ENCODE results near the gene NDUFA11. TPM values are rescaled to one million over a fixed set of nuclear protein-coding genes. Genes with fewer than 3 reads are reported as not detected.

NDUFA11 gene
- total and polyA plus RNA-seq, 7 donors = 242 to 450 (median 395) TPM

DNA sequence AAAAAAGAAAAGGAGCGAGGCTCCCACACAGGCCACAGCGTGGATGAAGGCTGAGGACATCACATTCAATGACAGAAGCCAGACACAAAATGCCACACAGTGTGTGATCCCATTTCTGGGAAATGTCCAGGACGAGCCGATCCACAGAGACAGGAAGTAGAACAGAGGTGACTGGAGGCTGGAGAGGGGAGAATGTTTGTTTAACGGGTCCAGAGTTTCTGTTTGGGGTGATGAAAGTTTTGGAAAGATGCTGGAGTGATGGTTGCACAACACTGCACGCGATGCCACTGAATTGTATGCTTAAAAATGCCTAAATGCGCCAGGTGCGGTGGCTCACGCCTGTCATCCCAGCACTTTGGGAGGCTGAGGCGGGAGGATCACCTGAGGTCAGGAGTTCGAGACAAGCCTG is 32.6 kb downstream of the NDUFA11 start:
- 79 to 80% methylated on average over 12 of the region's 12 CpGs for WGBS, 2 donors
- H3K4me1 ChIP-seq = peaks cover 0 to 15% (median 7%) of the 10 kb centered on the region in 4 donors
- no peaks in the 10 kb centered on the region for H3K27me3 ChIP-seq
- no peaks in the 10 kb centered on the region for H3K9me3 ChIP-seq
- no peaks in the 10 kb centered on the region for H3K36me3 ChIP-seq
- H3K4me3 ChIP-seq = no peak overlapping the region
- intact Hi-C loops (cut with DNase I) = no loop called here
- H3K27ac ChIP-seq = peak overlapping the region in 2 of 4 donors; percentile 57 to 60
- DNase-seq = no peak
- TF ChIP-seq EP300 (IDR thresholded peaks at IDR 0.05) (no peak), POLR2AphosphoS5 (IDR thresholded peaks at IDR 0.05) (peak; percentile 51 to 80 (median 60)), POLR2A (IDR thresholded peaks at IDR 0.05) (no peak)
- TF ChIP-seq, protein P1, sequence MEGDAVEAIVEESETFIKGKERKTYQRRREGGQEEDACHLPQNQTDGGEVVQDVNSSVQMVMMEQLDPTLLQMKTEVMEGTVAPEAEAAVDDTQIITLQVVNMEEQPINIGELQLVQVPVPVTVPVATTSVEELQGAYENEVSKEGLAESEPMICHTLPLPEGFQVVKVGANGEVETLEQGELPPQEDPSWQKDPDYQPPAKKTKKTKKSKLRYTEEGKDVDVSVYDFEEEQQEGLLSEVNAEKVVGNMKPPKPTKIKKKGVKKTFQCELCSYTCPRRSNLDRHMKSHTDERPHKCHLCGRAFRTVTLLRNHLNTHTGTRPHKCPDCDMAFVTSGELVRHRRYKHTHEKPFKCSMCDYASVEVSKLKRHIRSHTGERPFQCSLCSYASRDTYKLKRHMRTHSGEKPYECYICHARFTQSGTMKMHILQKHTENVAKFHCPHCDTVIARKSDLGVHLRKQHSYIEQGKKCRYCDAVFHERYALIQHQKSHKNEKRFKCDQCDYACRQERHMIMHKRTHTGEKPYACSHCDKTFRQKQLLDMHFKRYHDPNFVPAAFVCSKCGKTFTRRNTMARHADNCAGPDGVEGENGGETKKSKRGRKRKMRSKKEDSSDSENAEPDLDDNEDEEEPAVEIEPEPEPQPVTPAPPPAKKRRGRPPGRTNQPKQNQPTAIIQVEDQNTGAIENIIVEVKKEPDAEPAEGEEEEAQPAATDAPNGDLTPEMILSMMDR (IDR thresholded peaks at IDR 0.05) = no peak

DNA sequence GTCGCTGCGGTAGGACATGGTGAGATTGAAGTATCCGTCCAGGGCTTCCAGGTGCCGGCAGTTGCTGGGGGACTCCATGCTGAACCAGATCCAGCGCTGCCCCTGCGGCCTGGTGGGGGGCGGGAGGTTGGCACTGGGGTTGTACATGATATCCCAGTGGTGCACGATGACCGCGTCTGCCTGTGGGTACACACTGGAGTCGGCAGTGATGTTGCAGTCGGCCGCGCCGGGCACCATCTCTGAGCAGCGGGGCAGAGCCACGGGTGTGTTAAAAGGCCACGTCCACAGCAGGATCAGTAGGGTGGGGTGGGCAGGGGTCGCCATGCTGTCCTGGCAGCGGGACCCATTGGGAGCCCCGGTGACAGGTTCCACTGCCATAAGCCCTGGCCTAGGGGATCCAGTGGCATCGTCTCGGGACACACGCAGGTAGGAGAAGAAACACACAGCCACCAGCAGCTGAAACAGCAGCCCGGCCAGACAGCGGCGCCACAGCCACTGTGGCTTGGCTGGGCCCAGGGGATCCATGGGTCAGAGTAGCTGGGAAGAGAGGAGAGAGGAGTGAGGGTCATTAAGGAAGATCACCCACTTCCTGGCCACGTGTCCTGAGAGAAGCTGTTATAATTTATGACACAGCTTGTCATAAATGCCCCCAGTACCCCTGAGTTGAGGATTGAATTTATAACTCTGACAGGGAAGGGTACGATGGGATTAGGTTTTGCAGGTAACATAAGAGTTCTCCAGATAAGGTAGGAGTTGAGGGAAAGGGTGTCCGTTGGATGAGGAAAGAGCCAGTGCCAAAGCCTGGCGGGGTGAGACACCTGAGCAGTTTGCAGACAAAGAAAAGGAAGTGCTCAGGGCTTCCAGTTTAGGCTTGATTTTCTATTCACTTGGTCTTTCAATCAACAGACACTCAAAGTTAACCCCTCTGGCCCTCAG is 36.1 kb downstream of the NDUFA11 start:
- WGBS, 2 donors = 88% methylated on average over 31 of the region's 31 CpGs
- Histone ChIP-seq H3K4me3 (no peak overlapping the region), H3K4me1 (peaks cover 0 to 12% (median 4%) of the 10 kb centered on the region in 4 donors), H3K36me3 (no peaks in the 10 kb centered on the region), H3K9me3 (no peaks in the 10 kb centered on the region), H3K27me3 (no peaks in the 10 kb centered on the region), H3K27ac (no peak overlapping the region)
- intact Hi-C loops (cut with DNase I) = no loop called here
- TF ChIP-seq POLR2AphosphoS5 (IDR thresholded peaks at IDR 0.05) = no peak
- TF ChIP-seq EP300 (IDR thresholded peaks at IDR 0.05) = no peak
- no peak for TF ChIP-seq POLR2A (IDR thresholded peaks at IDR 0.05)
- TF ChIP-seq, protein P1 (IDR thresholded peaks at IDR 0.05) = no peak
- DNase-seq = no peak

DNA sequence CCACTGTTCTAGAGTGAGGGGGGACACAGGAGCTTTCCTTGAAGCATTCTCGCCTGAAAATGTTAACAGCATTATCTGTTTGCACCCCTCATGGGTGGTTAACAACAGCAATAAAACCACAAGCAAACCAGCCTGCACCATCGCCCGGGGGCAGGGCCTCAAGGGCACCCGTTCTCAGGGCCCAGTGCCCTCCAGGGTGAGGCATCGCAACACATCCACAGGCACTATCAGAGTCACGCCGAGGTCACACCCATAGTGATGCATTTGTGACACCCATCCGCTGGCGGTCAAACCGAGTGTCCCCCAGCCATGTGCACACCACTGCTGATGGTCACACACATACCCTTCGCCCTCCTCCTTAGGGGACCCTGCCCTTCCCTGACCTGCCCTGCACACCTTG is 37.8 kb downstream of the NDUFA11 start:
- H3K4me3 ChIP-seq = no peak overlapping the region
- no peak for DNase-seq
- intact Hi-C loops (cut with DNase I) = no loop called here
- H3K9me3 ChIP-seq = no peaks in the 10 kb centered on the region
- H3K36me3 ChIP-seq = no peaks in the 10 kb centered on the region
- peaks cover 0 to 1% (median under 1%) of the 10 kb centered on the region in 4 donors for H3K4me1 ChIP-seq
- TF ChIP-seq POLR2AphosphoS5 (IDR thresholded peaks at IDR 0.05) (no peak), EP300 (IDR thresholded peaks at IDR 0.05) (no peak), POLR2A (IDR thresholded peaks at IDR 0.05) (no peak)
- WGBS, 2 donors = 71 to 80% methylated on average over 11 of the region's 11 CpGs
- H3K27ac ChIP-seq = no peak overlapping the region
- H3K27me3 ChIP-seq = no peaks in the 10 kb centered on the region

DNA sequence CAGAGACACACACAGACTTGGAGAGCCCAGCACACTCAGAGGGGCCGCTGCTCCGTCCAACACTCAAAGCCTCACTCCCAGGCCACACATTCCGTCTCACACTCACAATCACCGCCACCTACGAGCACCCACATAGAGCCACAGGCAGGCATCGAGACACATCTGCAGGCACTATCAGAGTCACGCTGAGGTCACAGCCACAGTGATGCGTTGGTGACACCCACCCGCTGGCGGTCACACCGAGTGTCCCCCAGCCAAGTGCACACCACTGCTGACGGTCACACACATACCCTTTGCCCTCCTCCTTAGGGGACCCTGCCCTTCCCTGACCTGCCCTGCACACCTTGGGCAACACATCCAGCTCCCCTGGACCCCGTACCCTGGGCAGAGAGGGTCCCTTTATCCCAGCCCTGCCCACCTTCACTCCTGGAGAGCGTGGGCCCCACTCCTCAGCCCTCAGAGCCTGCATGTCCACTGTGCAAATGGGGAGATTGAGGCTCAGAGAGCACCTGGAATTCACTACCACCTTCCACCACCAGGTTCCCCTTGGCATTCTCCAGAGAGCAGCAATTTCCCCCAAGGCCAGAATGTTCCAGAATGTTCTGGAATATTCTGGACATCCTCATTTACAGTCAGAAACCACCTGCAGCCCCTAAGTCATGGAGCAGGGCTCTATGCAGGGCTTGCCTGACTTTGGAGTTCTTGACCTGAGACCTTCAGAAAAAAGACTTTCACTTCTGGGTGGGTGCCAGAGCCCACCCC is 38.7 kb downstream of the NDUFA11 start:
- H3K27ac ChIP-seq = no peak overlapping the region
- H3K4me3 ChIP-seq = no peak overlapping the region
- H3K36me3 ChIP-seq = no peaks in the 10 kb centered on the region
- intact Hi-C loops (cut with DNase I) = no loop called here
- H3K9me3 ChIP-seq = no peaks in the 10 kb centered on the region
- no peaks in the 10 kb centered on the region for H3K4me1 ChIP-seq
- TF ChIP-seq, protein P1 (IDR thresholded peaks at IDR 0.05) = peak in 1 of 4 experiments; percentile 11
- TF ChIP-seq EP300 (IDR thresholded peaks at IDR 0.05) (no peak), POLR2AphosphoS5 (IDR thresholded peaks at IDR 0.05) (no peak), POLR2A (IDR thresholded peaks at IDR 0.05) (no peak)
- 87 to 88% methylated on average over 14 of the region's 14 CpGs for WGBS, 2 donors
- DNase-seq = no peak
- no peaks in the 10 kb centered on the region for H3K27me3 ChIP-seq

All from sigmoid colon (tissue), 7 donors.